Measurements from ENCODE around the gene IL13RA1. TPM values are rescaled to one million over a fixed set of nuclear protein-coding genes. Genes with fewer than 3 reads are reported as not detected.
"Not testable (repeated sequence)": the region's sequence is repeated elsewhere in the genome, so short reads cannot be mapped to it uniquely, and the experiment has no call there.

The IL13RA1 gene
- not detected for total RNA-seq

- no peak for DNase-seq
Observed at GRCh38 chrX:118726887-118727685, at the start of gene IL13RA1. Gene IL13RA1 (plus strand): TSS chrX:118727606. CDS start chrX:118727639, 33 bp downstream.

DNA sequence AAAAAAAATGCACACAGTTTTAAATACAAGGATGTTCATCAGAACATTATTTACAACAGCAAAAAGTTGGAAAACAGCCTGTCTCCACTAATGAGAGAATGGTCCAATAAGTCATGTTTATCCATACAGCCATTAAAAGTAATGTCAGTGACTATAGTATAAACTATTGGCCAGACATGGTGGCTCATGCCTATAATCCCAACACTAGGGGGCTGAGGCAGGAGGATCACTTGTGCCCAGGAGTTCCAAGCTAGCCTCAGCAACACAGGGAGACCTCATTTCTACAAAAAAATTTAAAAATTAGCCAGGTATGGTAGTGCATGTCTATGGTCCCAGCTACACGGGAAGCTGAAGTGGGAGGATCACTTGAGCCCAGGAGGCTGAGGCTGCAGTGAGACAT, 48.1 kb upstream of the IL13RA1 start:
- DNase-seq = no peak

- DNase-seq = no peak
Observed at GRCh38 chrX:118682258-118683014, 45.0 kb upstream of the IL13RA1 start.

DNA sequence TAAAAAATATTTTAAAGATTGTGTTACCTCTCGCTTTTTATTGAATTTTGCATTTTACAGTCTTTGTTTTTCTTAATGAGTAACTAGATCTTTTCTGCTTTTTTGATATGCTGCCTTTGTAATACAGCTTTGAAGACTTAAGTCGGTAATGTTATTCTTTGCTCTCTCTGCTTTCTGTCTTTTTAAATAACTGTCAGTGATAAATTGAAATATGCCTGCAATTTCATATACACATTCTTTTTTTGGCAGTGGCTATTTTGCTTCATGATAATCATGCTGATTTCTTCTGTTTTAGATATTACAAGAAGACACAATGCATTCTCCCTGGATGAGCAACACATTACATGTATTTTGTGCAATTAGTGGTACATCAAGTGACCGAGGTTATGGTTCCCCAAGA, 42.0 kb upstream of the IL13RA1 start:
- DNase-seq = no peak

DNA sequence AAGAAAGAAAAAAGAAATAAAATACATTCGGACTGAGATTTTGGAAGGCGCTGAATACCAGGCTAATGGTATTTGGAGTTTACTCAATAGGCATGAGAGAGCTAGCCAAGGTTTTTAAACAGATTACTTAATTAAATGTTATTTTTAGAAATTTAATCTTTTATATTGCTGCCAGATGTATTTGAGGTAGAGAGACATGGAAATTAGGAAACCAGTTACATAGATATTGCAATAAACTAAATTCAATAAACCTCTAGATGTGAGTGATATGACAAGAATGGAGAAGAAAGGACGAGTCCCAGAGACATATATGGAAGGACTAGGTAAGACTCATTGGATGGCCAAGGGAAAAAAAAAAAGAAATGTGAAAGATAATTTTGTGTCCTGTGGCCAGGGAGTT, 38.5 kb upstream of the IL13RA1 start:
- DNase-seq = no peak

GRCh38 chrX:118693843-118694242, 33.6 kb upstream of the IL13RA1 start:
- no peak for DNase-seq

- DNase-seq = no peak
Observed at GRCh38 chrX:118694638-118695037, 32.8 kb upstream of the IL13RA1 start.

DNA sequence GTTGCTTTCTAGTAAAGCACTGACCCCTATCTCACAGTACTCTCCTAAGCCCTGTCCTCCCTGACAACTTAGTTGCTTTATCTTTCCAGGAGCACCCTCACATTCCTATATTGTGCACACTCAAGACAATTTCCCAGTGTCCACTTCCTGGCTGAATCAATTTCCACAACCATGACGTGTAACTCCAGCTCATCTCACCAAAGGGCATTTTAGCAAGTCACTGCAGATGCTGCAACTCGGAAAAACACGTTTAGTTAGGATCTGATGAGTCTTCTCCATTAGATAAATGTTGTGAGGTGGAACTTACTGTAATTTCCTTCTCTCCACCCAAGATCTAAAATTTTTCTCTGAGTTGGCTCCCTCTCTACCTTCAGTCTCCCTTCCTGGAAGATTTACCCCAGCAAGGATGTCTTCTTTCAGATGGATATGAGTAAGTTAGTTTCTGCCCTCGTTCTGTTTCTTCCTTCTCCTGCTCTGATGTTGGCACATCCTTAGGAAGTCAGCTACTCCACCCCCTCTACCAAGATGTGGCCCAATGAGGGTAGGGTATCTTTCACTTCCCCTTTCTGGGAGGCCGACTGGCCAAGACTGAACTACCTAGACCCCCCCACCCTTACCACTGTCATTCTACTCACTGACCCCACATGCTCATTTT, 28.8 kb upstream of the IL13RA1 start:
- no peak for DNase-seq

GRCh38 chrX:118702741-118703140, 24.7 kb upstream of the IL13RA1 start:
- no peak for DNase-seq

DNA sequence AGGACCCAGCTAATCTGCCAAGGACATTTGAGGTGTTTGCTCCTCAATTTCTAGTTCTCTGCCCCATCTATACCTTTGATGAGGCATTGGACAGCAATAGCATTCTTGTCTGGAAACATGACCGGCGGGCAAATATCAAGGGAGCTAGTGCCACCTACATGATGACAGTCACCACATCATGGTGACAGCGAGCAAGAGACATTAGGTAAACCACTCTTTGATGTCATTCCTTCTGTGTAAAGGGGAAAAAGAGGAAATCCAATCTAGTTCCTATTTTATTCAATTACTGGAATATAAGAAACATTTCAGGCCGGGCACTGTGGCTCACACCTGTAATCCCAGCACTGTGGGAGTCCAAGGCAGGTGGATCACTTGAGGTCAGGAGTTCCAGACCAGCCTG, 20.7 kb upstream of the IL13RA1 start:
- DNase-seq = no peak

DNA sequence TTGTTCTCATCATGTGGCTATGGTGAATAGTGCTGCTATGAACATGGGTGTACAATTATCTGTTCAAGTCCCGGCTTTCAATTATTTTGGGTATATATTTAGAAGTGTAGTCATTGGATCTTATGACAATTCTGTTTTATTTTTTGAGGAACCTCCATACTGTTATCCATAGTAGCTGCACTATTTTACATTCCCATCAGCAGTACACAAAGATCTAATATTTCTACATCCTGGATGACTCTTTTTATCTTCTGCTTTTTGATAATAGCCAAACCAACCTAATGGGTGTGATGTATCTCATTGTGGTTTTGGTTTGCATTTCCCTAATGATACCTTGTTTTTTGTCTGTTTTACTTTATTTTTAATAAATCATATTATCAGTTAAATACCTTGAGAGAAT, 12.9 kb upstream of the IL13RA1 start:
- DNase-seq = no peak

DNA sequence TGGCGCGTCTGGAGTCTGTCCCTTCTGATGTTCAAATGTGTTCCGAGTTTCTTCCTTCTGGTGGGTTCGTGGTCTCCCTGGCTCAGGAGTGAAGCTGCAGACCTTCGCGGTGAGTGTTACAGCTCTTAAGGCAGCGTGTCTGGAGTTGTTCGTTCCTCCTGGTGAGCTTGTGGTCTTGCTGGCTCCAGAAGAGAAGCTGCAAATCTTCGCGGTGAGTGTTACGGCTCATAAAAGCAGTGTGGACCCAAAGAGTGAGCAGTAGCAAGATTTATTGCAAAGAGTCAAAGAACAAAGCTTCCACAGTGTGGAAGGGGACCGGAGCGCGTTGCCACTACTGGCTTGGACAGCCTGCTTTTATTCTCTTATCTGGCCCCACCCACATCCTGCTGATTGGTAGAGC, 11.5 kb upstream of the IL13RA1 start:
- DNase-seq = not testable (repeated sequence)

- DNase-seq = not testable (repeated sequence)
Observed at GRCh38 chrX:118716833-118717232, 10.6 kb upstream of the IL13RA1 start.

- DNase-seq = no peak
Observed at GRCh38 chrX:118717678-118718391, 9.6 kb upstream of the IL13RA1 start.

DNA sequence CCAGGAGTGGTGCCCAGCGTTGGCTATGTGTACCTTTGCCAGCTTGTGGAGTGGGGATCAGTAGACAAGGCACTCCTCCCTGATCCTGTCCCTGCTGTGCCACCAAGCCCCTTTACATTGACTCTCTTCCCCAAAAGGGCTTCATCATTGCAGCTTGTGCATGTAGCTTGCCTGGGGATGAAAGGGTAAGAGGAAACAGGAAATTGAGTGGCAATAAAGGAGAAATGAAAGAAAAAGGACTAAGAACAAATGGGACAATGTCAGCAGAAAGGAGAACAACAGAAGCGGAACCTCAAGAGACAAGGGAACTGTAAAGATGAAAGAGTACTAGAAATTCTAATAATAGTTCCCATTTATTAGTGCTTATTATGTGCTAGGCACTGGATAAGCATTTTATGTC, 8.7 kb upstream of the IL13RA1 start:
- DNase-seq = no peak

DNA sequence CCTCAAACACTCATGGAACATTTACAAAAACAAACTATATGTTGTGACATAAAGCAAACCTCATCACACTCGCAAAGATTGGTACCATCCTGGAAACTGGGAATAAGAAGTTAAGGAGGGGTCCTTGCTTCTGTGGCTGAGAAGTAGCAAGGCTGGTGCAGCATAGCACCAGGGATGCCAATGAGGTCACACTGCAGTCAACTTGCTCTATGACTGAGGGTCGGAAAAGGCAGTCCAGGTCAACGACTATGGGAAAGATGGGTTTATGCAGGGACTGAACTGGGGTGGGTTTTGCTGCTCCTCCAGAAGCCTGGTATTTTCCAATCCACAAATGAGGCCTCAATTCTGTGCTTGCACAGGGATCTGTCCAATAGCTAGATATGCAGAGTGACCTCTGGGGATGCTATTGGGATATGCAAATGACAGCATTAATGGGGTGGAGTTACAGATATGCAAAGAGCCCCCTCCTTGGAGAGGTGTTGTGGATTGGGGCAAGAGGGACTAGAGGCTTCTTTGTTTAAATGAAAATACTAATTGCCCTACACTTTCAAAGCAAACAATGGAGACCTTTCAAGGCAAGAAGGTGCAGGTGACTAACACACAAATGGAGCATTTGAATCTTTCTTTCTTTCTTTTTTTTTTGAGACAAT, 7.2 kb upstream of the IL13RA1 start:
- DNase-seq = no peak

- no peak for DNase-seq
Observed at GRCh38 chrX:118723376-118723775, 4.0 kb upstream of the IL13RA1 start.

- no peak for DNase-seq
Observed at GRCh38 chrX:118724365-118724764, 3.0 kb upstream of the IL13RA1 start.

- no peak for DNase-seq
Observed at GRCh38 chrX:118724775-118725174, 2.6 kb upstream of the IL13RA1 start.

DNA sequence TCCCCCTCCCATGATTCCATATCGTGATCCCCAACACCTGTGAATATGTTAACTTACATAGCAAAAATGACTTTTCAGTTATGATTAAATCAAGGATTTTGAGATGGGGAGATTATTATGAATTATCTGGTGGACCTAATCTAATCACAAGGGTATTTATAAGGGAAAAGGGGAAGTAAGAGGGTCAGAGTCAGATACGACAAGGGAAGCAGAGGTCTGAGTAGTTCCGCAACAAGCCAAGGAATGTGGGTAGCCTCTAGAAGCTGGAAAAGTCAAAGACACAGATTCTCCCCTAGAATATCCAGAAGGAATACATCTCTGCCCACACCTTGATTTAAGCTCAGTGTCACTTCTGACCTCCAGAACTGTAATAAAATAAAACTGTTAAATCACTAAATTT, 1.0 kb upstream of the IL13RA1 start:
- no peak for DNase-seq

DNA sequence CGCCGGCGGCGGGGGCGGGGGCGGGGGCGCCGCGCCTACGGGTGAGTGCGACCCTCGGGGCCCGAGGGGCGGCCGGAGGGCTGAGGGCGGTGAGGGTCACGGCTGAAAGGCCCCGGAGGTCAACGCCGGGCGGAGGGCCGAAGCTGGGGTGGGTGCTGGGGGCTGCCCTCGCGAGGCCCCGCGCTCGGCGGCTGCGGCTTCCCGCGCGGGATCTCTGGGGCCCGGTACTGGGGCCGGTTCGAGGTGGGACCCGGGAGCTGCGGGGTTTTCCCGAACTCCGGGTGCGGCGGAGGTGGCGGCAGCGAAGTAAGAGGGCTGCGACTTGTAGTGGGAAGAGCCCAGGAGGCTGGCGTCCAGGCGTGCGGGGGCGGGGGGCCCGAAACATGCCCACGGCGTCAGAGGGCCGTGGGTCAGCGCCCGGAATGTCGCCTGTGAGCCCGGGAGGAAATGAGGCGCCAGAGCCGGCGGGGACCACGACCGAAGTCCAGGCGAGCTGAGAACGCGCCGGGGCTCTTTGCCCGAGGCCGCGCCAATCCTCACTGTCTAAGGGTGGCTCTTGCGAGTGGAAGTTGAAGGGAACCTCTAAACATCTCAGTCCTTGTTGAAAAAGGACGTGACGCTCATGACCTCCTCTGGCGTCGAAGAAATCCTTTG, 407 bp downstream of the IL13RA1 start:
- no peak for DNase-seq

Measured in effector CD4-positive, alpha-beta T cell (primary cell).